ENCODE results near the gene NAA38. TPM values are rescaled to one million over a fixed set of nuclear protein-coding genes. Genes with fewer than 3 reads are reported as not detected.

The NAA38 gene
- polyA plus RNA-seq, 1 donor (not counting 4 experiments of a cell fraction or from before 2014, with no cell fraction given): 70.9 TPM

- H3K4me1 ChIP-seq (ENCODE audit: control insufficient read depth, extremely low read depth, insufficient read depth, low read length): peaks cover 6% of the 10 kb centered on the region
- dilution Hi-C loops (cut with MboI; ENCODE audit: extremely low pct_ligation_motif_present, low sequenced_read_pairs): no loop called here
Measured at GRCh38 chr17:7831233-7831632, 26.1 kb downstream of the NAA38 start.

GRCh38 chr17:7830616-7831015 is 26.7 kb downstream of the NAA38 start:
- no peak overlapping the region for H3K4me3 ChIP-seq (ENCODE audit: control insufficient read depth in 2 of 3, extremely low read depth in 1 of 3, insufficient read depth in 2 of 3, low read depth in 1 of 3, low read length in 3 of 3)
- TF ChIP-seq EZH2 (IDR thresholded peaks at IDR 0.05; ENCODE audit: low read length) (no peak), CTCF (optimal IDR thresholded peaks at IDR 0.05 in 1 of 3, IDR thresholded peaks at IDR 0.05 in 1 of 3, conservative IDR thresholded peaks at IDR 0.05 in 1 of 3; ENCODE audit: extremely low read depth in 1 of 3, insufficient read depth in 2 of 3, low read length in 3 of 3) (no peak)
- H3K9me3 ChIP-seq (ENCODE audit: control insufficient read depth, low read depth, low read length): no peaks in the 10 kb centered on the region
- no peaks in the 10 kb centered on the region for H3K9me1 ChIP-seq (ENCODE audit: control insufficient read depth, extremely low read depth, insufficient read depth, low read length)
- no peak overlapping the region for H3K4me2 ChIP-seq (ENCODE audit: control insufficient read depth, extremely low read depth, insufficient read depth, low read depth, low read length)
- H3K36me3 ChIP-seq (ENCODE audit: control insufficient read depth in 2 of 2, extremely low read depth in 1 of 2, insufficient read depth in 2 of 2, low read length in 2 of 2): no peaks in the 10 kb centered on the region
- FAIRE-seq: no peak
- H3K27ac ChIP-seq (ENCODE audit: control insufficient read depth, insufficient read depth, low read length): no peak overlapping the region
- no peak overlapping the region for H3K9ac ChIP-seq (ENCODE audit: control insufficient read depth, extremely low read depth, insufficient read depth, low read length)
- no peaks in the 10 kb centered on the region for H3K79me2 ChIP-seq (ENCODE audit: control insufficient read depth, insufficient read depth, low read length)
- no peaks in the 10 kb centered on the region for H4K20me1 ChIP-seq (ENCODE audit: control insufficient read depth, extremely low read depth, insufficient read depth, low read length)
- H3K4me1 ChIP-seq (ENCODE audit: control insufficient read depth, extremely low read depth, insufficient read depth, low read length): peaks cover 6% of the 10 kb centered on the region
- dilution Hi-C loops (cut with MboI; ENCODE audit: extremely low pct_ligation_motif_present, low sequenced_read_pairs): no loop called here
- no peak for DNase-seq (ENCODE audit: low read depth, low spot score)
- no peak overlapping the region for H2AFZ ChIP-seq (ENCODE audit: control insufficient read depth, low read length)
- peaks cover 2% of the 10 kb centered on the region for H3K27me3 ChIP-seq (ENCODE audit: control insufficient read depth, extremely low read depth, insufficient read depth, low read length)

More at GRCh38 chr17:7831233-7831632, 26.1 kb downstream of the NAA38 start:
- Histone ChIP-seq H4K20me1 (ENCODE audit: control insufficient read depth, extremely low read depth, insufficient read depth, low read length) (no peaks in the 10 kb centered on the region), H3K9ac (ENCODE audit: control insufficient read depth, extremely low read depth, insufficient read depth, low read length) (no peak overlapping the region), H3K79me2 (ENCODE audit: control insufficient read depth, insufficient read depth, low read length) (no peaks in the 10 kb centered on the region), H3K9me1 (ENCODE audit: control insufficient read depth, extremely low read depth, insufficient read depth, low read length) (no peaks in the 10 kb centered on the region), H3K9me3 (ENCODE audit: control insufficient read depth, low read depth, low read length) (no peaks in the 10 kb centered on the region), H3K27me3 (ENCODE audit: control insufficient read depth, extremely low read depth, insufficient read depth, low read length) (no peaks in the 10 kb centered on the region), H2AFZ (ENCODE audit: control insufficient read depth, low read length) (no peak overlapping the region), H3K4me3 (ENCODE audit: control insufficient read depth in 2 of 3, extremely low read depth in 1 of 3, insufficient read depth in 2 of 3, low read depth in 1 of 3, low read length in 3 of 3) (no peak overlapping the region), H3K4me2 (ENCODE audit: control insufficient read depth, extremely low read depth, insufficient read depth, low read depth, low read length) (no peak overlapping the region), H3K36me3 (ENCODE audit: control insufficient read depth in 2 of 2, extremely low read depth in 1 of 2, insufficient read depth in 2 of 2, low read length in 2 of 2) (no peaks in the 10 kb centered on the region), H3K27ac (ENCODE audit: control insufficient read depth, insufficient read depth, low read length) (no peak overlapping the region)
- TF ChIP-seq CTCF (optimal IDR thresholded peaks at IDR 0.05 in 1 of 3, IDR thresholded peaks at IDR 0.05 in 1 of 3, conservative IDR thresholded peaks at IDR 0.05 in 1 of 3; ENCODE audit: extremely low read depth in 1 of 3, insufficient read depth in 2 of 3, low read length in 3 of 3): no peak
- DNase-seq (ENCODE audit: low read depth, low spot score) (no peak), FAIRE-seq (no peak)
